HG03066 (cell line): ENCODE measurements around the gene SLC25A22.

Experiments used
- ATAC-seq: cut with Tn5 transposase; IDR thresholded peaks from one replicate; pipeline ENCODE4 v1.9.1; 2021; ENCODE audit warnings: low read depth; ENCODE audit not compliant: unreplicated experiment

SLC25A22 gene

DNA sequence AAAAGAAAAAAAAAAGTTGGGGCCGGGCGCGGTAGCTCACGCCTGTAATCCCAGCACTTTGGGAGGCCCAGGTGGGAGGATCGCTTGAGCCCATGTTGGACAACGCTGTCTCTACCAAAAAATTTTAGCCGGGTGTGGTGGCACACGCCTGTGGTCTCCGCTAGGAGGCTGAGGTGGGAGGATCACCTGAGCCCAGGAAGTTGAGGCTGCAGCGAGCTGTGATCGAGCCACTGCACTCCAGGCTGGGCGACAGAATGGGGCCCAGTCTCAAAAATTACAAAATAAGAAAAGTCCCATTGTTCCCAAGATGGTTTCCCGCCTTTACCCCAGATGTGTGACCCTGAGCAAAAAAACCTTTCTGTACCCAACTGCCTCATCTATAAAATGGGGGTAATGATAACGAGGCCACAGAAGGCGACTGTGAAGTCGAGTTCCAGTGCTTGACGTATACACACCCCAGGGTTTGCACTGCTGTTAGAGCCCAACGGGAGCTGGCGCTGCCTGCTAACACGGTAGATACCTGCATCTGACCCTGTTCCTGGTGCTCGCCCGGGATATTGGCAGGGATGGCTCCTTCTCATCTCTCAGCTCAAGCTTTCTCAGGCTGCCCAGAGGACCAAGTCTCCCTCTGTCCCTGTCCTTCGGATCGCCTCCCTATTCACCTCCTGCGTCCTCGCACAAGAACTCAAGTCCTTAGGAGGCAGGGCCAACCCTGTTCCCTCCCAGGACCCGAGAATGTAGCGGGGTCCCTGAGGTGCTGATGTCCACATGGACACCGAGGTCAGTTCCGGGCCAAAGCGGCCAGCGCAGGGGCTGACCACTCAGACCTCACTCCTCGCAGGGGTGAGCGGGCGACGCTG, 10.6 kb upstream of the SLC25A22 start:
- no peak for ATAC-seq

DNA sequence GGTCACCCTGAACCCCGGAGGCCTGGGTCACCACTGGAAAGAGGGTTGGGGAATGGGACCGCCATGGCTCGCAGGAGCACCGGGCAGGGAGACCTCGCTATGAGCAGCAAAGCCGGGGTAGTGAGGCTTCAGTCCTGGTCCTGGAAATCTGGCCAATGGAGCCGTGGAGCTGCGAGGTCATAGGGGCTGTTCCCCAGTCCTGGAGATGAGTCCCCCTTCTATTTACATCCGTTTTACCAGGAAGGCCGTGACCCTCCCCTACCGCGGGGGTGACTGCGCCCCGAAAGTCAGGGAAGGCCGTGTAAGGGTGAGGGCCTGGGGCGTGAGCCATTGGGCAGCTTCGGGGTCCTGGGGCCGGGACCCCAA, 6.5 kb upstream of the SLC25A22 start:
- no peak for ATAC-seq

DNA sequence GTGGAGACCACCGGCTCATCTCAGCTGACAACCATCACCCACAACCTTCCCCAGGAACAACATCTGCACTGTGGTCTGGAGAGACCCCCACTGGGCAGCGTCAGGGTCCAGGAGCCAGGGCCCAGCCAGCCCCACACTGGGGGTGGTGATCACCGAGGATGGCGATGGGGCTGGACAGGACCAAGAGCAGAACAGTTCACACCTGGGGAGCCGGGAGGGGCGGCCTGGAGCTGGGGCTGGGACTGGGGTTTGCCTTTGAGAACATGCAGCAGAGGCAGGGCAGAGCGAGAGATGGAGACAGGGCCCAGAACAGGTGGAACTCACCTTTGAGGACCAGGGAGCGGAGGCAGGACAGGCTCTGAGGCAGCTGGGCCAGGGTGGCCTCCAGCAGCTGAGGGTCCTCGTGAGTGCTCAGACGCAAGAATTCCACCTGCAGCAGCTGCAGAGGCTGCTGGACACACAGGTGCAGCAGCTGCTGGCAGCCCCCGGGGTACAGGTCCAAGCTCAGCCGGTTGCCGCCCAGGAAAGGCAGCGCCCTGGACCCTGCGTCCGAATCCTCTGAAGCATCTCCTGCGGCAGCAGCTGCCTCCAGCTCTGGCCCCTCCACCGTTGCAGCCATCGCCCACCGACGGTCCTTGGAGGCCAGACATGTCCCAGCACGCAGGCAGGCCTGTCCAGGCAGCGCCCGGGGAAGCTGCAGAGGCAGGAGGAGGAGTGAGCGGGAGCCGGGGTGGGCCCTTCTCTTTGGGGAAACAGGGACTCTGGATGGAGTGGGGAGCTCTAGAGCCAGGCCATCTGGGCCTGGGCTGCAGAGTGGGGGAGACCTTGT, 5.9 kb upstream of the SLC25A22 start:
- ATAC-seq = no peak

DNA sequence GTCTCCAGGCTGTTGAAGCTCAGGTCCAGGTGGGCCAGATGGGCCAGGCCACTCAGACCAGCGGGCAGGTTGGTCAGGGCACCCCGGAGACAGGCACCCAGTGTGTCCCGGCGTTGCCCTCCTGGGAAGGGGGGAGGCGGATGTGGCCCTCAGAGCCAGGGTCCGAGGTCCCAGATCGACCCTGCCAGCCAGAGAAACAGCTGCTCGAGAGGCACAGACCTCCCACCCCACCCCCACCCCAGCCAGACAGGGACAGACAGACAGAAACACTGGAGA, 5.3 kb upstream of the SLC25A22 start:
- no peak for ATAC-seq

DNA sequence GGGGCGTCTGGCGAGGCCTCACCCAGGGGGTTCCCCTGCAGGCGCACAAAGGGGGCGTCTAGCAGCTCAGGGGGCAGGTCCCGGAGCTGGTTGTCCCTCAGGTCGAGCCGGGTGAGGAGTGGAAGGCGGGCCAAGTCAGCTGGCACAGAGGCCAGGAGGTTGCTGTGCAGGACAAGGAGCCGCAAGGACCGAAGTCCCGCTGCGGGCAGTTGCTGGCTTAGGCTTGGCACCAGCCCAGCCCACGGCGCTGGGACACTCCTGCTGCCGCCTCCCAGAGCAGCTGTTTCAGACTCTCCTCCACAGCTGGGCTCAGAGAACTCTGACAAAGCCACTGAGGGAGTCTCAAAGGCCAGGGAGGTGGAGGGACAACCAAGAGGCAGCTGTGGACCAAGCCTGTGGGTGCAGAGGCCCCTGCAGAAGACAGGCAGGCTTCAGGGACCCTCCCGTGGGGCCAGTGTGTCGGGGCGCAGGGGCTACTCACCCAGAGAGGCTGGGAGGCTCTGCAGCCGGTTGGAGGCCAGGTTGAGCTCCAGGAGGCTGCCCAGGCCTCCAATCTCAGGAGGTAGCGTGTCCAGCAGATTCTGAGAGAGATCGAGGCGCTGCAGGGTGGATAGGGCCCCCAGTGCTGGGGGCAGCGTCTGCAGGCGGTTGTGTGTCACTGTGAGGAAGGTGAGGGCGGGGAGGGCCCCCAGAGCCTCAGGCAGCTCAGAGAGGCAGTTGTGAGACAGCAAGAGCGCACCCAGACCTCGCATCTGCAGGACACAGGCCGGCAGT, 4.8 kb upstream of the SLC25A22 start:
- no peak for ATAC-seq

DNA sequence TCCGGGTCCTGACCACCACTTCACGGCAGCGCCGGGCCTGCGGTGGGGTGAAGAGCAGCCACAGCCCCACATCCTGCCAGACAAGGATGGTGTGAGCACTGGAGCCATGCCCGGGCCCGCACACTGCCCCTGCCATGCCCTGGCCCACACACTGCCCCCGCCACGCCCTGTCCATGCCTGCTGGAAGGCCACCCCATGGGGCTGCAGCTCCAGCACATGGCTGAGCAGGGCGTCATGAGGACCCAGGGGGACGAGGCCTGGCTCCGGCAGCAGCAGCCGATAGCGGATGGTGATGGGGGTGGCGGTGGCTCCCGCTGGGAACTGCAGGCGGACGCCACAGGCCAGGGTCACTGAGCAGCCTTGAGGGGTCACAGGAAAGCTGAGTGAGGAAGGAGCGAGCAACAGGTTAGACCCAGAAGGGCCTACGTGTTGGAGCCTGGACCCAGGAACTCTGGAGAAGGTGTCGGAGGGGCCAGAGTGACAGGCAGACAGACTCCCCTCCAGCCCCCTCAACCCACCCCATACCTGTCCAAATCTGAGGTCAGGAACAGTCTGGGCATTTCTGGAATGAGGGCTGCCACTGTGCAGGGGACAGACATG, 4.0 kb upstream of the SLC25A22 start:
- ATAC-seq = no peak

DNA sequence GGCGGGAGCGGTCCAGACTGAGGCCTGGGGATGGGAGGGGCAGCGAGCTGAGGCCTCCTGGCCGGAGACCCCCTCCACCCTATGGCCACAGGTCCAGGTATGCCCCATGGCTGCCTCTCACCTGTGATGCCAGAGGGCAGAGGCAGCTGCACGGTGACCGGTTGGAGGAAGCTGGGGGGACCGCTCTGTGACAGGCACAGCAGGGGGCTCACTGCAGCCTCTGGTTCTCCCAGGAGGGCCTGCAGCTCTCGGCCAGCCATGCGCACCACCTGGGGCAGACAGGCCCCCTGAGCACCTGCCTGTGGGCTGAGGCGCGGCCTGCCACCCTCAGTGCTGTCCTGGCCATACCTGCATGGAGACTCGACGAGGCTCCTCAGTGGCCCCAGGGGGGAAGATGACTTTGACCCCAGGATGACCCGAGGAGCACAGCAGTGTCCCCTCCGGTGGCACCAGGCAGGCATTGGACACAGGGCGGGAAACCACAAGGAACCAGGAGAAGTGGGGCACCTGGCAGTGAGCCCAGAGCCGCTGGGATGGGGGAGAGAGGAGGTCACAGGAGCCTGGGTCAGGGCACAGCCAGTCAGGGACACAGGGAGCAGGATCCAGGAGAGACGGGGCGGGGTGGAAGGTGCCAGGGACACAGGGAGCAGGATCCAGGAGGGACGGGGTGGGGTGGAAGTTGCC, 3.2 kb upstream of the SLC25A22 start:
- no peak for ATAC-seq

DNA sequence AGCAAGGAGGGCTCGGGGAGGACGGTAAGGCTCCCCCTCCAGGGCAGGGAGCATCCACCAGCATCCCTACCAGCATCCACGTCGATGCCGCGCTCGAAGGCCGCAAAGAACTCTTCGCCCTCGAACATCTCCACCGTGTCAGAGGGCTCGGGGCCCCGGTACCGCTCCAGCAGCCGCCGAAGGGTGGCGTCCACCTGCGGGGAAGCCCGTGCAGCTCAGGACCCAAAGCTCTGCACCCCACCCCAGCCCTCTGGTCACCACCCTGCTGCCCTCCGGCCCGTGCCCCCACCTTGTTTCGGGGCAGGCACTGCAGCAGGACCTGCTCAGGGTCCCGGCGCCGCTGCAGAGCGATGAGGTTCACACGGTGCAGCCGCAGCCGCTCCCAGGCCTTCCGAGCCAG, 2.4 kb upstream of the SLC25A22 start:
- ATAC-seq = no peak

DNA sequence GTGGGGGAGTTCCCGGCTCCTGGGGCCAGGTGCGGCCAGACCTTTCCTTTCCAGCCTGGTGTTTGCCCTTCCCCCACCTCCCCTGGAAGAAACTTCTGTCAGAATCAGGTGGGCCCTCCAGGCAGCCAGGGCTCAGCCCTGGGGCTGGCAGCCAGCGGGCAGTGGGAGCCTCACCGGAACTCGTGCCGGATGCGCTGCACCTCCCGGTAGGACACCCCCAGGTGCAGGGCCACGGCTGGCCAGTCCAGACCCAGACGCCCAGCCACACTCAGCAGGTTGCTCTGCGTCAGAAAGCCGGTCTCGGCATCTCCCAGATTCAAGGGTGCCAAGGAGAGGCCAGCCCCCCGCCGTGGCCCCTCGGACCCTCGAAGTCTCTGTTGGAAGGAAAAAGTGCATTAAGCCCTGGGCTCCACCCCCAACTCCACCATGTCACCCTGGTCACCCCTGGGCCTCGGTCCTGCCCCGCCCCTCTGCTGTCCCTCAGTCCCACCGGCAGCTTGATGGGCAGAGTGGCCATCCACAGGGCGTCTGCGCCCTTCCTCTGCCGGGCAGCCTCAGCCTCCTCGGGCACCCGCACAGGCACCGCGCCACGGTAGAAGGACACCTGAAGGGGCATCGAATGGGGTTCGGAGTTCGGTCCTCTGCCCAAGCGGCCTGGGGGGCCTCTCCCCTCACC, 1.7 kb upstream of the SLC25A22 start:
- ATAC-seq = no peak

DNA sequence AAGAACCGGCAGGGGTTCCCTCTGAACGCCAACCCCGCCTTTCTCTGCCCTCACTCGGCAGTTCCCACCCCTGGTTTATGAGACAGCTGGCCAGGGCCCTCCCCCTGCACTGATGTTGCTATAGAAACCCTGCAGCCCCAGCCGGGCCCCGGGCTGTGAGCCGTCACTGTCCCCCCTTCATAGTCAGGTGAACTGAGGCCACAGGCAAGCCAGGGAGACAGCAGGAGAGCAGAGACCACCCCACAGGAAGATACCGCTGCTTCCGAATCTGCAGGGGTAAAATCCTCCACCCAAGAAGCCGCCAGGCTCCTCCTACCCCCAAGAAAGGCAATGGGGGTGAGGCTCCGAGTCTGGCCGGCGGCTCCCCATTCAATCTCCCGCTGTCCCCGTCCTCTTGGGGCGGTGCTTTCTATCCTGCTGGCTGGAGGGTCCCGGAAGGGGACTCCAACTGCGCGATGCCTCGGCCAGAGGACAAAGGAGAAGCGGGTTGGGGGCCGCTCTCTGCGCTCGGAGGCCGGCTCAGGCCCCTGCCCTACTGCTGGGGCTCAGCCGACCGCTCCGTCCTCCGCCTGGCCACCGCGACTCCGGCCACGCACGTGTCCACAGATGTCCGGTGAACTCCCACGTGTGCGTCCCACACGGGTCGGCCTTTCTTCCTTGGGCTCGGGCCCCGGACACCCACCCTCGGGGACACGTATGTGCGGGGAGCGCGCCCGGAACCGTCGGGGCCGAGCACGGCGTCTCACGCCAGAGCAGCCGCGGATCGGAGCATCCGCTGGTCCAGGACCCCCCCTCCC, 587 bp downstream of the SLC25A22 start:
- peak; percentile 53 for ATAC-seq

DNA sequence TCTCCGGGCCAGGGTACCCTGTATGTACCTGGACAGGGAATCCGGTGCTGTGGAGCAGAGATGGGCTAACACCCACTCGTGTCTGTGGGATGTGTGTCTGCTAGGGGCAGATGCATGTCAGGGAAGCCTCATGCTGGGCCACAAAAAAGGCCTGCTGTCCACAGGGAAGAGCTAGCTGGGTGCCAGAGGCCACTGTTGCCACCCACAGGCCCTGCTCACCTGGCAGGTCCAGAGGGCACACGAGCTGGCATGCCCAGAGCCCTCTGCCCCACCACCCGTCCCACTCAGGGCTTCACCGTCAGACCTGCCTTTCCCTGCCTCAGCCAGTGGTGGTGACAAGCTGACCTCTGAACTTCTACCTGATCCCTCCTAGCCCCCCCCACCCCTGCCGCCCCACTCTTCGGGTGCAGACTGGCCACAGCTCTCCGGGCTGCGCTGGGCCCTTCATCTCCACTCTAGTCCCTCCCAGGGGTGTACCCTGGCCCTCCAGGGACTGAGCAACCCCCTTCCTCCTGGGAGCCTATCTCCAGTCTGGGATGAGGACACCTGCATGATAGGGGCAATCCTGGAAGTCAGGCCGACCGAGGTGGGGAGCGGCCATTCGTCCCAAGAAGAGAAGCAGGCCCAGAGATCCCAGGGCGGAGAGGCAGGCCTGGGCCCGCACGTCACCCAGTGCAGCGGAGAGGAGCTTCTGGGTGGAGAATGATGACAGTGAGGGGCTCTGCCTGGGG, 1.4 kb downstream of the SLC25A22 start:
- ATAC-seq = no peak

DNA sequence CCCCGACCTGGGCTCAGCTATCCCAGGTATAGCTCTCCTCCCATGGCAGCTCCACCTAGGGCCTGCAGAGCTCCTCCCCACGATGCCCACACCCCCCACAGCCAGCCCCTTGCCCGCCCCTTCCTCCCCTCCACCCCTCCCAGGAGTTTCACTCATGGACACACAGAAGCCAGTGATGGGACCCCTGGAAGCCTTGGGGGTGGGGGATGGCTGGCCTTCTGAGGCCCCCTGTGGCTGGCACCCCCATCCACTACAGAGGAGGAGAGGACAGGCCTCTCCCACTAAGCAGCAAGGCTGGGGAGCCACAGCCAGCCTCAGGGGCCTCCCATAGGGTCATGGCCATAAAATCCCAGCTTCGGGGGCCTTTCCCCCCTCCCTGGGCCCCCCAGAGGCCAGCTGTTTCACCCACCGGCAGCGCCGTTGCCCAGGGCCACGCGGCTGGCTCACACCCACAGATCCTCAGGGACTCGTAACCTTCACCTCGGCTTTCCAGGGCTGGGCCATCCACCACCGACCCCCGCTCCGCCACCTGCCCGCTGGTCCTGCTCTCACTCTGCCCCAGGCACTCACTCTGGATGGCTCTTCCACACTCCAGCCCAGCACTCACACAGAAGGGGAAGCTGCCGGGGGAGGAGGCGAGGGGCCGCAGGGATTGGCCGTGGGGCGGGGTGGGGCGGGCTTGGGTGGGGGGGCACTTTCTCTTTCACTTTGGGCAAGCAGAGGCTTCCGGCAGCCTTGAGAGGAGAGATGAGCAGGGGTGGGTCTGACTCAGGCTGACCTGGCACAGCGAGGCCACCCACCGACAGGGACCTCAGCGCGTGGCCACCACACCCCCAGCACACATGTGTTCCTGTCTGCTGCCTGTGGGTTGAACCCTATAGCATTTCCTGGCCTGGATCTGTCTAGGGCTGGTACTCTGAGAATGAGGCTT, 2.2 kb downstream of the SLC25A22 start:
- peak; percentile 28 for ATAC-seq

DNA sequence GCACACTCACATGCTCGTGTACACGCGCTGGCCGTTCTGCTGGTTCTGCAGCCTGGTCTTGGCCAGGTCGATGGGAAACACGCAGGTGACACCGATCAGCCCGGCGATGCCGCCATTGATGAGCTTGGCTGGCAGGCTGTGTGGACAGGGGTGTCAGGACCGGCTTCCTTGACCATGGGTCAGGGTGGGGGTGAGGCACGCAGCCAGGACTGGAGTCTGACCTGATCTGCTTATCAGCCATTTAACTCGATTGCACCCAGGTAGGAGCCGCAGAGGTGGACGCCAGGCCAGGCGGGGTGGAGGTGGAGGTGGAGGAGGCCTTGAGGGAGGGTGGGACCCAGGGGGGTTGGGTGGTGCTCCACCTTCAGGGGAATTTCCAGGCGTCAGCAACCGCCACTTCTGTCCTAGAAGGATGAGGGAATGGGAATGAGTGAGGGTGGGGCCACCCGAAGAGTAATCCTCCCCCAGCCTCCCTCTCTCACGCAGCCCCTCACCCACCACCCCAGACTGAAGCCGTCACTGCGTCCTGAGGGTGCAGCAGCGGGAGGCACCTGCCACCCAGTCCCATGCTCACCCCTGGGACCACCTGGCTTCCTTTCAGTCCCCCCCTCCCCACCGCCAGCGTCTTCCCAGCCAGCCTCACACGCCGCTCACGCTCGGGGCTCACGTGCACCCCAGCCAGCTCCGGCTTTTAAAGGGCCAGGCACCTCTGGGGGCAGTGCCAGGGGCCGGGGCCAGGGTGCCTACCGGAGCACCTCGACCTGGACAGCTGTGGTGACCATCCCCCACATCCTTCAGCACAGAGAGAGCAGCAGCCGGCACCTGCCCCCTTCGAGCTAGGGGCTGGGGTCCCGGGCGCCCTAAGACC, 3.1 kb downstream of the SLC25A22 start:
- ATAC-seq = no peak

DNA sequence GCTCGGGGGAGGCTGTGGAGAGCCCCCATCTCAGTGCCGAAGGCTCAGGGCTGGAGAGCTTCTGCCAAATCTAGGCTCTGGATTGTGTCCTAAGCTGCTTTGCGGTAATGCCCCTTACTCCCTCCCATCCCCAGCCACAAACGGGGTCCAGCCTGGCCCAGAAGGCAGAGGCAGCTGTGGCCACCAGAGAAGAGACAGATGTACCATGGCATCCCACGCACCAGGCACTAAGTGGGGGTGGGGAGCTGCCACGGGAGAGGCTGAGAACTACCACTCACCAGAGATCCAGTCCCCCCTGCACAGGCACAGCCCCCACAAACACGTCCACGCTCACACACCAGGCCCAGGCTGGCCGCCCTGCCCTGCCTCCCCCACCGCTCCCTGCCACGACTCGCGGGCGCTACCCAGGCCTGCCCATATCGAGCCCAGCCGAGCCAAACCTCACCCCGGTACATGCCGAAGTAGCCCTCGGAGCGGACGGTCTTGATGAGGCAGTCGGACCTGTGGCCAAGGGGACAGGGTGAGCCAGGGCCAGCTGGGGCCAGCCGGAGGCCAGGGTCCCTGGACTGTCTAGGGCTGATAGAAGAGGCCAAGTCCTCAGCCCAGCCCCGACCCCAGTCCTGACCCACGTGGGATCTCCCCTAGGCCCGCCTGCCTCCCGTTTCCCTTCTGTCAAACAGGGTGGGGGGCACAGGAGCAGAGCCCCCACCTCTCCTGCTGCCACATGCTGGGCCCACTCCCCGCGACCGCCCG, 3.9 kb downstream of the SLC25A22 start:
- ATAC-seq = no peak

DNA sequence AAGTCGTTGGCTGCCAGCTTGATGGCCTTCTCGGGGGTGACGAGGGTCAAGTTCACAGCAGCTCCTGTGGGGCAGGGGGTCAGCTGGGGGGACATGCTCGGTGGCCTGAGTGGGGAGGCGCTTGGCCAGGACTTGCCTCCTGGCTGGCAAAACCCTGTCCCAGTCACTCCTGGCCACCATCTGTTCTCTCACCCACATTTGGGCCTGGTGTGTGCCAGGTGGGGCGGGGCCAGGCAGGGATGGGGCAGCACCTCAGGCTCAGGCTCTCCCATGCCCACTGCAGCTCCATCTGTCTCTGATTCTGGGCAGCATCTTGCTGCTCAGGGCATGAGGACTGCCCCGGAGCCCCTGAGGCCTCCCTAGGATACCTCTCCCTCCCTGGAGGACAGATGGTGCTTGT, 4.5 kb downstream of the SLC25A22 start:
- no peak for ATAC-seq

DNA sequence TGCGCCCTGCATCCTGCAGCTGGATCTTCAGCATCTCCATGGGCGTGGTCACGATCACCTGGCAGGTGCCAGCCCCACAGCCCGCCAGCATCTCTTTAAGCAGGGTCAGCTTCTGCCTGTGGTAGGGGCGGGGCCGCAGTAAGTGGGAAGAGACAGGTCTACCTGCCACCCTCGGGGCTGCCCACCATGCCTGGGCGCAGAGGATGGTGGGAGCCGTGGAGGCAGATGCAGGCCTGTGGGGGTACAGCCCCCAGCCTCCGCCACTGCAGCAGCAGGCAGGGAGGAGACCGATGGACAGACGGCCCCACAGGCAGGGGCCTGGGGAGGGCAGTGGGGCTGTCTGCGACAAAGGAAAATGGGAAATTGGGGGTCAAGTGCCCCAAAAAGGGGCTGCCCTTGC, 5.2 kb downstream of the SLC25A22 start:
- no peak for ATAC-seq
